Measurements from ENCODE around the gene PODXL2.

The PODXL2 gene, protein sequence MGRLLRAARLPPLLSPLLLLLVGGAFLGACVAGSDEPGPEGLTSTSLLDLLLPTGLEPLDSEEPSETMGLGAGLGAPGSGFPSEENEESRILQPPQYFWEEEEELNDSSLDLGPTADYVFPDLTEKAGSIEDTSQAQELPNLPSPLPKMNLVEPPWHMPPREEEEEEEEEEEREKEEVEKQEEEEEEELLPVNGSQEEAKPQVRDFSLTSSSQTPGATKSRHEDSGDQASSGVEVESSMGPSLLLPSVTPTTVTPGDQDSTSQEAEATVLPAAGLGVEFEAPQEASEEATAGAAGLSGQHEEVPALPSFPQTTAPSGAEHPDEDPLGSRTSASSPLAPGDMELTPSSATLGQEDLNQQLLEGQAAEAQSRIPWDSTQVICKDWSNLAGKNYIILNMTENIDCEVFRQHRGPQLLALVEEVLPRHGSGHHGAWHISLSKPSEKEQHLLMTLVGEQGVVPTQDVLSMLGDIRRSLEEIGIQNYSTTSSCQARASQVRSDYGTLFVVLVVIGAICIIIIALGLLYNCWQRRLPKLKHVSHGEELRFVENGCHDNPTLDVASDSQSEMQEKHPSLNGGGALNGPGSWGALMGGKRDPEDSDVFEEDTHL

GRCh38 chr3:127628788-127629466, at the start of gene PODXL2:
TSS of gene PODXL2 (plus strand) at chr3:127629185. CDS start at chr3:127629220, 35 bp downstream.
- peak; percentile 32 for DNase-seq (ENCODE audit: low read depth)

GRCh38 chr3:127580327-127581060, 48.5 kb upstream of the PODXL2 start:
- DNase-seq (ENCODE audit: low read depth), result no peak

DNA sequence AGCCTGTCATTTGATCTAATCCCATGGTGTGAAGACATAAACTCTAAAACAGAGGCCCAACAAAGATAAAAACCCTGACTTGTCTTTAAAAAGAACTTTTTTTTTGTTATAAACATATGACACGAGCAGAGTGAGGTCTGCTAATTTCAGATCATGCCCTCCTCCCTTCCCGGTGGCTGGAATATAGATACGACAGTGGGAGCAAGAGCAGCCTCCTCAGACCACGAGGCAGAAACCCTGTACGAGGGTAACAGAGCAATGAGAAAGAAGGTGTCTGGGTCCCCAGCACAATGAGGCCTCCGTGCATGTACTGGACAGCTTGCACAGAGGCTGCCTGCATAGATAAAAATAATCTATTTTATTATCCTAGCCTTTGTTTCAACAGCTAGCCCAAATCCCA, 44.3 kb upstream of the PODXL2 start:
- DNase-seq (ENCODE audit: low read depth), result no peak

DNA sequence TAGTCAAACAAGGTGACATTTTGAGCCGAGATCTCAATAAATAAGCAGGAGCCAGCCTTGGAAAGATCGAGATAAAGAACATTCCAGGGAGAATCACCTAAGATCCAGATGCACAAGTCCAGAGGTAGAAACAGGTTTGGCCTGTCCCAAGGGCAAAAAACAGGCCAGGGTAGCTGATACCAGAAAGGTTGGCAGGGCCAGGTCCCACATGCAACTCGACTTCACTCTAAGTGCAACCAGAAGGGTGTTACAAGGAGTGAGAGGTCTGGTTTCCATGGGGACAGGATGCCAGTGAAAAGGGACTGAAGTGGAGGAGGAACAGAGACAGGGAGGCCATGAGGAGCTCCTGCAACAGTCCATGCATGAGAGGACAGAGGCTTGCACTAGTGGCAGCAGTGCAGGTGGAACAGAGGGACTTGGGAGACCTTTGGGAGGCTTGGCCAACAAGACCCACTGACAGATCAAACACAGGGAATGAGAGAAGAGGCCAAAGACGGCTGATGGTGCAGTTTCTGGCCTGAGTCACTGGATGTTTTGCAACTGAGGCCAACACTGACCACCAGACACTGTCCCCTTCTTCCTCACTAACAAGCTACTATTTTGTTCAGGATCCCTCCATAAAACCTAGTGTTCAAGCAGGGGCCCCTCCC, 43.7 kb upstream of the PODXL2 start:
- DNase-seq (ENCODE audit: low read depth), result no peak

GRCh38 chr3:127585813-127586413, 43.1 kb upstream of the PODXL2 start:
- DNase-seq (ENCODE audit: low read depth), result no peak

DNA sequence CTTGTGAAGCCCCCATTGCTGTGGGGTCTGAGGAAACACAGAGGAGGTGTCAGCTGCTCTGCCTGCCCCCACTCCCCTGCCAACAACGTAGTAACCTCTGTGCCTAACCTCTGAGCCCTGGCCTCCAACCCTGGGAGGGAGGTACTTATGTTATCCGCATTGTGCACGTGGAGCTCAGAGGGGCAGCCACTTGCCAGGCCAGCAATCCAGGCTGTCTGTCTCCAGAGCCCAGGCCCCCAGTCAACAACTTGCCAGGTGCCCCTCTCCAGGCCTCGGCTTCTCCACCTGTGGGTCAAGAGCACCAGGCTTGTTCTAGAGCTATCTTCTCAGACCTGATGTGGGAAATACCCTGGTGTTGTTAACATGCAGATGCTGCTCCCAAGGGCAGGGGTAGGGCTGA, 41.1 kb upstream of the PODXL2 start:
- DNase-seq (ENCODE audit: low read depth), result no peak

DNA sequence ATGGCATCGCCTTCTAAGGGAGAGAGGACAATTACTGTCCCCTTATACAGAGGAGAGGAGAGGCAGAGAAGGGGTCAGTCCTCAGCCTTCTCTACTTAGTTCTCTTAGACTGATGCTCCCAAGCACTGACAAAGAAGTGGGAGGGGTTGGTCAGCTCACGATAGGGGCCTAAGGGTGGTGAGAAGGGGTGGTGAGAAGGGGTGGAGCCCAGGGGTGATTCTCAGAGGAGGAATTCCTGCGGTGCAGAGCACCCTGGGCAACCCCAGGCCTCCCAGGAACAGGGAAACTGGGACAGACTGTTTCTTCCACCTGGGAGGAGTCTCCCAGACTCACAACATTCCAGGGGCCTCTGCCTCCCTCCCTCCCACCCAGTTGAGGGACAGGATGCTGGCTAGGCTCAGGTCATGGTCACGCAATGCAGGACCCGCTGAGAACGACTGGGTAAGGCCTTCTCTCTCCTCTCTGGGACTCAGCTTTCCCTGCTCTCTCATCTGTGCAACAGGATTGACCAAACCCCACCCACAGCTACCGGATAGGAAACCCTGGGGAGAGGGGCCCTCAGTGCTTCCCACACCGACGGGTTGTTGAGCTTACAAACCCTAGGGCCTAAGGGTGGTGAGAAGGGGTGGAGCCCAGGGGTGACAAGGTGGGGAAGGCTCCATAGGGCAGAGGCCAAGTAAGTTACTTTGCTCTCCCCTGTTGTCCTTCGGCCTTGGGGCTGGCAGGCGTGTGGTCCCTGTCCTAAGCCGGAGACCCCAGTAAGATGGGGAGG, 40.0 kb upstream of the PODXL2 start:
- DNase-seq (ENCODE audit: low read depth), result no peak

DNA sequence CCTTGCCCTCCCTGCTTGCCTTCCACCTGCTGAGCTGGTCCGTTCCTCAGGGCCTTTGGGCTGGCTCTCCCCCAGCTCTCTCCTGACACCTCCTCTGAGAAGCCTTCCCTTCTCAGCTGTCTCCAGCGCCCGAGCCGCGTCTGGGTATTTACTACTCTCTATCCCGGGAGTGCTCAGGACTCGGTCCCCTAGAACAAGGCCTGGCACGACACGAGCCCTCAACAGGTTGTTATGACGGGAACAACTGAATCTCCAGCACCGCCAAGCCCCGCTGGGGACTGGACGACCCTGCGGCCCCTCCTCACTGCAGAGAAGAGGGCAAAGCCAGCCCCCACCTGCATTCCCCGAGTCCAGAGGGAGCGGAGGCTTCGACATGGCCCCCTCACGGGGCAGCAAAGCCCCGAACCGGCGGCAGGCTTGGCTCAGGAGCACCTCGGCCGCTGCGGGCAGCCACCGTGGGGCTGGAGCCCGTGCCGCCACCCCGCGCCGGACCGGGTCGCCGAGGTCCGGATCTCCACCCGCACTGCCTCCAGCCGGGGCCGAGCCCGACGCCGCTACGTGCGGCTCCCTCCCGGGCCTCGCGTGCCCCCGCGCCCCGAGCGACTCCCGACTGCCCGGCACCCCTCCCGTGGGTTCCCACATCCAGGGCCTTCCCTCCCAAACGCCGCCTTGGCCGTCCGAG, 39.2 kb upstream of the PODXL2 start:
- no peak for DNase-seq (ENCODE audit: low read depth)

- no peak for DNase-seq (ENCODE audit: low read depth)
Measured at GRCh38 chr3:127590282-127590592, 38.7 kb upstream of the PODXL2 start.

DNA sequence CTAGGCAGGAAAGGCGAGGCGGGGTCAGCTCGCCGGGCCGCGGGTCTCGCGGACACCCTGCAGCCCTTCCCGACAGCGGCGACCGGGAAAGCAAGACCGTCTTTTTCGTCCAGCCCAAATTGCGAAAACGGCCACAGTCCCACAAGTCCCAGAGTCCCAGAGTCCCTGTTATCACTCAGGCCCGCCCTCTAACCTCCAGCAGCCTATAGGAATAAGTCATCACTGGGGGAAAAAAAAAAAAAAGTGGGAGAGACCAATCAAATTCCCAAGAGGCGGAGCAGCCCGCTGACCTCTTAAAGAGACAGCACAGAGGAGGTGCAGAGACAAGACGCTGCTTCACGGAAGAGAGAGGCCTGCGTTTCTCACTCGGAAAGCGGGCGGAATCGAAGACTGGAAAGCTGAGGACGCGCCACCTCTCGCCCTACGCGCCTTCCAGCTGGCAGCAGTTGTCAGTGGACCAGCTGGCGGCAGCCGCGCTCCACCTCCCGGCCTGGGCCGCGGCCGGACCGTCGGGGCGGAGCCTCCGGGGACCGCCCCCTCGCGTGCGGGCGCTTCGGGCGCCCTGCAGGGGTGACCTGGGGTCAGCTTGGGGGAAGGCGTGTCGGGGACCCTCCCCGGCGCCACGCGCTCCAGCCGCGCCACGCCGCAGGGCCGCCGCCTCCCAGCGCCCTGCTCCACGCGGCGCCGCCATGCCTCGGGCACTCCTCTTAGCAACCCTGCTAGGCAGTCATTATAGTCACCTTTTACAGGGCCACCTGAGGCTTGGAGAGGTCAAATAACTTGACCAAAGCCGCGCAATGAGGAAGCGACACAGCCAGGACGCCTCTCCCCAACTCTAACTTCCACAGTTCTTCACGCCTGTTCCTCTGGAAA, 38.2 kb upstream of the PODXL2 start, which contains the start of gene TPRA1:
TPRA1 (minus strand) TSS at position 141 of the 873 bp plus-strand sequence. CDS start 10,587 bp downstream, outside the sequence.
- peak; percentile 76 for DNase-seq (ENCODE audit: low read depth)

DNA sequence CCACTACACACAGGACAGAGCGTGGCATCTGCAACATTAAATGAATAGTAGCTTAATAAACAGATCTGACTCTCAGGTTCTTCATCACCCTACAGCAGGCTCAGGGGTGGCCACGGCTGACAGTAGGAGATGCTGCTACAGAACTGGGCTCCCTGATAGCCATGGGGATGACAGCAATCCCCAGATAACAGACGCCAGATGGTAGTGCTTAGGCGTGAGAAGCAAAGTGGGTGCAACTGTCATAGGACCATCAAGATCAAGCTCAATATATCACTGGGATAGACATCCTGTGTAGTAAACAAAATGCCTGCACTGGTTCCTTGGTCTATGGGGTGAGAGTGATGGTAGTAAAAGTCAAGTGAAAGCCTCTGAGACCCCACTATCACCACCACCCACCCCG, 35.8 kb upstream of the PODXL2 start:
- no peak for DNase-seq (ENCODE audit: low read depth)

- no peak for DNase-seq (ENCODE audit: low read depth)
Measured at GRCh38 chr3:127595303-127595702, 33.7 kb upstream of the PODXL2 start.

- DNase-seq (ENCODE audit: low read depth), result no peak
Measured at GRCh38 chr3:127597020-127597771, 31.8 kb upstream of the PODXL2 start.

DNA sequence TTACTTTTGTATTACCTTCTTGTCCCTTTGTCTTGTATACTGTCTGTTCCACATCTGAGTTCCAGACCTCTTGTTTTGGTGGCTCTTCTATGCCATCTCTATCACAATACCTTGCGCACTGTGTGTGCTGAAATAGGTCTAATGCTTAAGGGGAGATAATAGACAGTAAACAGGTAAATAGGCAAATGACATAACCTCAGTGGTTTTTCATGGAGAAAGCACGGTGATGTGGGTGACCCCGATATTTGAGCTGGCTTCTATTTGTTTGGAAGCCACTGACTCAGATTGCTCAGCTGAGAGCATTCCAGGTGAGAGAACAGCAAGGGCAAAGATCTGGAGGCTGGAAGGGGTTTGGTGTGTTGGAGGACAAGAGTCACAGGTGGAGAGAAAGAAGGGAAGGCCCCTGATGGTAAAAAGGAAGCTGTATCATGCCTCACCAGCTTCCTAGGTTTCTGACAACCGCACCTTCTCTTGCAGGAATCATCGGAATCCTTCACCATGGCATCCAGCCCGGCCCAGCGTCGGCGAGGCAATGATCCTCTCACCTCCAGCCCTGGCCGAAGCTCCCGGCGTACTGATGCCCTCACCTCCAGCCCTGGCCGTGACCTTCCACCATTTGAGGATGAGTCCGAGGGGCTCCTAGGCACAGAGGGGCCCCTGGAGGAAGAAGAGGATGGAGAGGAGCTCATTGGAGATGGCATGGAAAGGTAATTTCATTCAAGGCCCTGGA, 30.0 kb upstream of the PODXL2 start:
- no peak for DNase-seq (ENCODE audit: low read depth)

- no peak for DNase-seq (ENCODE audit: low read depth)
Measured at GRCh38 chr3:127600749-127601456, 28.1 kb upstream of the PODXL2 start.

DNA sequence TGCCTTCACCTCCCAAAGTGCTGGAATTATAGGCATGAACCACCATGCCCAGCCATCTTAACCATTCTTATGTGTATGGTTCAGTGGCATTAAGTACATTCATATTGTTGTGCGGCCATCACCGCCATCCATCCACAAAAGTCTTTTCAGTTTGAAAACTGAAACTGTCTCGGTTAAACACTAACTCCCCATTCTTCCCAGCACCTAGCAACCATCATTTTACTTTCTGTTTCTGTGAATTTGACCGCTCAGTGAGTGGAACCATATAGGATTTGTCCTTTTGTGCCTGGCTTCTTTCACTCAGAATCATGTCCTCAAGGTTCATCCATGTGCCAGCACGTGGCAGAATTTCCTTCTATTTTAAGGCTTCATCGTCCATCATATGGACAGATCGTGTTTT, 24.9 kb upstream of the PODXL2 start:
- DNase-seq (ENCODE audit: low read depth), result no peak

DNA sequence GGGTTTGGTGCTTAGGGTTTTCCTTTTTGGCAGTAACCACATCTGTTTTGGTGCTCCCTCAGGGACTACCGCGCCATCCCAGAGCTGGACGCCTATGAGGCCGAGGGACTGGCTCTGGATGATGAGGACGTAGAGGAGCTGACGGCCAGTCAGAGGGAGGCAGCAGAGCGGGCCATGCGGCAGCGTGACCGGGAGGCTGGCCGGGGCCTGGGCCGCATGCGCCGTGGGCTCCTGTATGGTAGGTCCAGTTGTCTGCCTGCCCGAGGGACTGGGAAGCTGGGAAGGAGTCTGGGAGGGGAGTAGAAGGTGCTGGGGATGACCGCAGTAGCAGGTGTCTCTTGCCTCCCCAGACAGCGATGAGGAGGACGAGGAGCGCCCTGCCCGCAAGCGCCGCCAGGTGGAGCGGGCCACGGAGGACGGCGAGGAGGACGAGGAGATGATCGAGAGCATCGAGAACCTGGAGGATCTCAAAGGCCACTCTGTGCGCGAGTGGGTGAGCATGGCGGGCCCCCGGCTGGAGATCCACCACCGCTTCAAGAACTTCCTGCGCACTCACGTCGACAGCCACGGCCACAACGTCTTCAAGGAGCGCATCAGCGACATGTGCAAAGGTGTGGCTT, 24.3 kb upstream of the PODXL2 start:
- no peak for DNase-seq (ENCODE audit: low read depth)

Data from stimulated activated CD4-positive, alpha-beta T cell treated with anti-CD3 and anti-CD28 coated beads, Interleukin-2, amount 100 ng/mL, for 4 hours (primary cell).